ENCODE data around the gene HIPK3.
"Not testable (repeated sequence)": the region's sequence is repeated elsewhere in the genome, so short reads cannot be mapped to it uniquely, and the experiment has no call there.

The HIPK3 gene

GRCh38 chr11:33362051-33362910 is 105.1 kb downstream of the HIPK3 start:
- no peak for DNase-seq (ENCODE audit: low read depth)

GRCh38 chr11:33366918-33367317 is 109.7 kb downstream of the HIPK3 start:
- DNase-seq (ENCODE audit: low read depth), result no peak

- not testable (repeated sequence) for DNase-seq (ENCODE audit: low read depth)
Observed at GRCh38 chr11:33368475-33368874, 111.3 kb downstream of the HIPK3 start.

GRCh38 chr11:33368931-33369330 is 111.8 kb downstream of the HIPK3 start:
- DNase-seq (ENCODE audit: low read depth), result no peak

GRCh38 chr11:33373636-33374035 is 116.5 kb downstream of the HIPK3 start:
- no peak for DNase-seq (ENCODE audit: low read depth)

GRCh38 chr11:33375236-33375635 is 118.1 kb downstream of the HIPK3 start:
- DNase-seq (ENCODE audit: low read depth), result no peak

- DNase-seq (ENCODE audit: low read depth), result no peak
Observed at GRCh38 chr11:33375688-33376311, 118.6 kb downstream of the HIPK3 start, which contains the start of gene KIAA1549L. Gene KIAA1549L (plus strand): TSS chr11:33376108.

- DNase-seq (ENCODE audit: low read depth), result no peak
Observed at GRCh38 chr11:33376331-33377310, 119.4 kb downstream of the HIPK3 start.

- no peak for DNase-seq (ENCODE audit: low read depth)
Observed at GRCh38 chr11:33377412-33378370, 120.5 kb downstream of the HIPK3 start.

- no peak for DNase-seq (ENCODE audit: low read depth)
Observed at GRCh38 chr11:33379947-33380346, 122.8 kb downstream of the HIPK3 start.

- no peak for DNase-seq (ENCODE audit: low read depth)
Observed at GRCh38 chr11:33383075-33383919, 126.1 kb downstream of the HIPK3 start.

- DNase-seq (ENCODE audit: low read depth), result no peak
Observed at GRCh38 chr11:33383920-33384209, 126.7 kb downstream of the HIPK3 start.

GRCh38 chr11:33384220-33384619 is 127.0 kb downstream of the HIPK3 start:
- no peak for DNase-seq (ENCODE audit: low read depth)

- no peak for DNase-seq (ENCODE audit: low read depth)
Observed at GRCh38 chr11:33387581-33387980, 130.4 kb downstream of the HIPK3 start.

GRCh38 chr11:33387996-33388395 is 130.8 kb downstream of the HIPK3 start:
- DNase-seq (ENCODE audit: low read depth), result no peak

GRCh38 chr11:33388793-33389525 is 131.8 kb downstream of the HIPK3 start:
- DNase-seq (ENCODE audit: low read depth), result no peak

- no peak for DNase-seq (ENCODE audit: low read depth)
Observed at GRCh38 chr11:33389635-33390034, 132.5 kb downstream of the HIPK3 start.

- no peak for DNase-seq (ENCODE audit: low read depth)
Observed at GRCh38 chr11:33390944-33391892, 134.0 kb downstream of the HIPK3 start.

GRCh38 chr11:33391893-33392251 is 134.7 kb downstream of the HIPK3 start:
- DNase-seq (ENCODE audit: low read depth), result no peak
